G401.6 (cell line): ENCODE results near the gene HOXD4.

Experiments used
- FAIRE-seq: peaks from 2 replicates; lab custom pipeline; 2012; peaks lifted over from hg19 to GRCh38; lab: Jason Lieb, UNC

The HOXD4 gene

GRCh38 chr2:176156807-176157498 is 5.6 kb downstream of the HOXD4 start, which contains the start of gene HOXD3:
Gene HOXD3, plus strand, starts transcription at chr2:176157307. Its CDS starts 11,808 bp downstream, at chr2:176169115.
- FAIRE-seq = no peak

- FAIRE-seq = no peak
Observed at GRCh38 chr2:176157499-176158185, 6.3 kb downstream of the HOXD4 start.

- no peak for FAIRE-seq
Observed at GRCh38 chr2:176158186-176158591, 6.8 kb downstream of the HOXD4 start.

GRCh38 chr2:176158855-176159662 is 7.7 kb downstream of the HOXD4 start:
- FAIRE-seq = no peak

- FAIRE-seq = no peak
Observed at GRCh38 chr2:176159663-176160250, 8.4 kb downstream of the HOXD4 start.

GRCh38 chr2:176160251-176160985 is 9.1 kb downstream of the HOXD4 start:
- FAIRE-seq = no peak

GRCh38 chr2:176160986-176161824 is 9.9 kb downstream of the HOXD4 start:
- FAIRE-seq = no peak

- no peak for FAIRE-seq
Observed at GRCh38 chr2:176161825-176162626, 10.7 kb downstream of the HOXD4 start.

GRCh38 chr2:176162911-176163671 is 11.7 kb downstream of the HOXD4 start:
- FAIRE-seq = no peak

- FAIRE-seq = no peak
Observed at GRCh38 chr2:176163672-176164056, 12.3 kb downstream of the HOXD4 start.

GRCh38 chr2:176164201-176164600 is 12.9 kb downstream of the HOXD4 start:
- FAIRE-seq = no peak

GRCh38 chr2:176164611-176165369 is 13.4 kb downstream of the HOXD4 start:
- no peak for FAIRE-seq

GRCh38 chr2:176165370-176166050 is 14.2 kb downstream of the HOXD4 start:
- no peak for FAIRE-seq

GRCh38 chr2:176166272-176166671 is 14.9 kb downstream of the HOXD4 start:
- no peak for FAIRE-seq

- FAIRE-seq = no peak
Observed at GRCh38 chr2:176167398-176167797, 16.0 kb downstream of the HOXD4 start.

GRCh38 chr2:176169181-176169580 is 17.8 kb downstream of the HOXD4 start:
- FAIRE-seq = no peak

GRCh38 chr2:176169711-176170110 is 18.4 kb downstream of the HOXD4 start:
- no peak for FAIRE-seq
